HEK293 (cell line): ENCODE results near the gene MRPS18B.

ENCODE experiments used
- BCL11A ChIP-seq: fragments of 450-650 bp; formaldehyde crosslinking; IDR thresholded peaks from 2 replicates; pipeline ENCODE4 v1.5.1; 2016; ENCODE audit warnings: low read depth, missing biosample characterization, missing genetic modification characterization
- CTCF ChIP-seq: fragments of 450-650 bp; formaldehyde crosslinking; IDR thresholded peaks from 2 replicates; pipeline ENCODE4 v1.5.1; 2016; ENCODE audit warnings: missing biosample characterization, missing genetic modification characterization
- MEIS1 ChIP-seq: sonication (generic); formaldehyde crosslinking; IDR thresholded peaks from 2 replicates; pipeline ENCODE4 v1.8.1; 2022; ENCODE audit warnings: missing genetic modification reagents, mild to moderate bottlenecking, borderline replicate concordance
- PRDM10 ChIP-seq: fragments of 450-650 bp; formaldehyde crosslinking; IDR thresholded peaks from 2 replicates; pipeline ENCODE4 v1.5.1; 2016; ENCODE audit warnings: missing biosample characterization, missing genetic modification characterization
- REPIN1 ChIP-seq: fragments of 450-650 bp; formaldehyde crosslinking; IDR thresholded peaks from 2 replicates; pipeline ENCODE4 v1.5.1; 2017; ENCODE audit warnings: missing biosample characterization, missing genetic modification characterization, low read depth
- TCF7L2 ChIP-seq: IDR thresholded peaks from 2 replicates; pipeline ENCODE4 v1.6.1; 2011; ENCODE audit warnings: low read depth, mild to moderate bottlenecking, inconsistent platforms, low read length, moderate library complexity, borderline replicate concordance
- YY1 ChIP-seq: fragments of 450-650 bp; formaldehyde crosslinking; IDR thresholded peaks from 2 replicates; pipeline ENCODE4 v1.5.1; 2018; ENCODE audit warnings: missing biosample characterization, missing genetic modification characterization
- ZNF433 ChIP-seq: fragments of 450-650 bp; formaldehyde crosslinking; IDR thresholded peaks from 2 replicates; pipeline ENCODE4 v1.5.1; 2016; ENCODE audit warnings: missing biosample characterization, missing genetic modification characterization, low read depth

GRCh38 chr6:30640481-30640880 lies 22.8 kb downstream of the MRPS18B start:
- no peak for TF ChIP-seq MEIS1
- no peak for TF ChIP-seq CTCF (tag by site-specific recombination)
- no peak for TF ChIP-seq YY1 (tag by site-specific recombination)
- no peak for TF ChIP-seq REPIN1
- no peak for TF ChIP-seq PRDM10
- TF ChIP-seq BCL11A (tag by site-specific recombination) = no peak
- TF ChIP-seq ZNF433 = no peak
- no peak for TF ChIP-seq TCF7L2
